ENCODE results near the gene NOC3L.

Gene NOC3L

DNA sequence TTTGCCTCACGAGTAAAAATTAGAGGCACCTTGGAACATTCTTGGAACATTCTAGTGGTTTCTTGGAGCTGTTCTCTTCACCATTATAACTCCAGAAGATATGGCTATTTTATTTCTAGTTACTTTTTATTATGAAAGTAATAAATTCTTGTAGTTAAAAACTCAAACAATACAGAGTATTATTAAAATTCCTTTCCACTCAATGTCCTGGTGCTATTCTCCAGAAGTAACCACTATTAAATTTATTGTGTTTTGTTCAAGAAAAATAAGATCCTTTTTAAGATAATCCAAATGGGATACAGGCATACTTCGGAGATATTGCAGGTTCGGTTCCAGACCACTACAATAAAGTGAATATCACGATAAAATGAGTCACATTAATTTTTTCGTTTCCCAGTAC lies 68.6 kb downstream of the NOC3L start:
- no peak for DNase-seq

DNA sequence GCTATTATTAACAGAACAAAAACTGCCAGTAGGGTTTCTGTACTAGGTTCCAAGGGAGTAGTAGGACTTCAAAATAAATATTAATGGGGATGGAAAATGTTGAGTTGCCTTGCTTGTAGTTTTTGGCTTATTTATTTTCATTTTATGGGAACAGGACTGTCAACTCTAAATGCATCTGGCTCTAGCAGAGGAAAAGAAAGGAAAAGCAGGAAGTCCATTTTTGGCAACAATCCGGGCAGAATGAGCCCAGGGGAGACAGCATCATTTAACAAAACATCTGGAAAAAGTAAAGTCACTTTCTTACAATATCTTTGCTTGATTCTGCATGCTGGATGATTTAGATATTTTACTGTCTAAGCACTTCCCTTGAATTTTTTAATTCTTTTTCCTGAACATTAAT lies 69.4 kb downstream of the NOC3L start:
- DNase-seq, result no peak

DNA sequence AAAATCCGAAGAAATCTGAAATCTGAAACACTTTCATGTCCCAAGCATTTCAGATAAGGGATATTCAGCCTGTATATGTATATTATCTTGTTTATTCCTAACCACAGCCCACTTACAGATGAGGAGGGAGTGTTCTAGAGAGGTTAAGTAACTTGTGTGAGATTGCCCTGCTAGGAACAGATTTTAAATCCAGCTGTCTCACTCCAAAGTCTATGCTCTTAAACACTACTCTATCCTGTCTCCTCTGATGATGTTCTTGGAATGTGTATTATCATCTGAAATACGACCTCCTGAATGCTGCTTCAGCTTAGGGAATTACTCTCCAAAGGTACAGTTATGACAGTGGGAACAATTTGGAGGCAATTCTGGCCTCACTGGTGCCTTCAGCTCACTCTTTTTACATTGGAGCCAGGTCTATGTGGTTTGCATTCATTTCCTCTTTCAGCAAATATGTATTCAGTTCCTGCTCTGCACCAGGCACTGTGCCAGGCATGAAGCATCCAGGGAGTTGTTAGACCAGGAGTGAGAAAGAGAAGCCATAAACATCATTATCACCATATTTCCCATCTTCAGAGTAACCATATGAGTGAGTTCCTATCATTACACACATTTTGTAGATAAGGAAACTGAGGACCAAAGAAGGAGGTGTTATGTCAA lies 70.2 kb downstream of the NOC3L start:
- no peak for DNase-seq

DNA sequence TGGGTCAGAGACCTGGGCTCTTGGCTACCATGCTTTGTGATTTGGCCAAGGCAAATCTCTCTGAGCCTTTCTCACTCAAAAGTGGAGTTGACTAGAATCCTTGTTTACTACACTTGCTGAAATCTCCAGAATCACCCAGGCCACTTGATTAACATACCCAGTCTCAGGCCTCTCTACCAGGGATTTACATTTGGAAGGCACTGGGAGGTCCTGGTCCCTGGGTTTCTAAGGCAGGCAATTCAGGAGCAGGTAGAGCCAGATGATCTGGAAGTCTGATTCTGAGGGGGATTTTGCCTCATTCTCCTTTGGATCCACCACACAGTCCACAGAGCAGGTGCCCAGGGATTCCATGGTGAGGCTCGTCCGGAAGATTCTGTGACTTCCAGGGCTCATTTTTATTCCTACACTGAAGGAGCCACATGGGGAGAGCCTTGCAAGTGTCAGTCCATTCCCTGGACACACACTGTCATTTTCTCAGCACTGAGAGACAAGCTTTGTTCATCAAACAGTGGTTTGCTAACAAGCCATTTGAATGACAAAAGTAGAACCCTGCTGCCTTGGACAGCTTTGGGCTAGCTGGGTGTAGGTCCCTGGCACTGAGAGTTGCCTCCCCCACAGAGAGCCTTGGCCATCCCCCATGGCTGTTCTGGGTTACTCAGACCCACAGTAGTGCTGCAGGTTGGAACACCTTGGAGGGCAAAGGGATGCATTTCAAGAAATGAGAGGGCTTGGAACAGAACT lies 74.2 kb downstream of the NOC3L start:
- no peak for DNase-seq

DNA sequence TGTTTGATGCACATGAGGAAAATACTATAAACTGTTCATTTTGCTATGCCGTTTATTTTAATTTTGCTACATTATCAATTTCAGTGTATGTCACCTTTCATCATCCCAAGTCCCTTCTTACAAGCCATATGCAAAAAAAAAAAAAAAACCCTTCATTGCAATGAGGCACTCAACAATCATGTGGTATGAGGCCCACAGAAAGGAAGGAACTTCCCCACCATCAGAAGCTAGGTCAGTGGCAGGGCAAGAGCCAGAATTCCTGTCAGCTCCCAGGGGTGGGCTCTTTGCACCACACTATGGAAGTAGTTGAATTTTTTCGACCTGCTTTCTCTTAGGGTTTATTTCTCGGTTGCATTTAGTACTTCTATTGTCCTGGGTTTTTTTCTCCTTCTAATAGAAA lies 75.4 kb downstream of the NOC3L start:
- DNase-seq, result no peak

DNA sequence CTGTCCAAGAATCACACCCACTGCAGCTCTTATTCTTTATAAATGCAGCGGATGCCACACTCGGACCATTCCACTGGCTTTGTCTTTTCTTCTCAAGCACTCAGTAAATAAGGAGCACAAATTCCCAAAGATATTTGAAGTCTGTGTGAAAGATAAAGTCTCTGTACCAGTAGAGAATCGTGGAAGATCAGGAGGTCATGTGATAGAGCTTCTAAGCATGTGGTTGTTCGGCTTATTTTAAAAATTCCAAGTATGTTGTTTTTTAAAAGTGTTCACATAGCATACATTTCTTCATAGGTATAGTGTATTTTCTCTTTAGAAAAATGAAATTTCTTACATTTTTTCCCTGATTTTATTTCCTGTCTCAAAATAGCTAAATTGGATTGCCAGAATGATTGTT lies 75.8 kb downstream of the NOC3L start:
- no peak for DNase-seq

DNA sequence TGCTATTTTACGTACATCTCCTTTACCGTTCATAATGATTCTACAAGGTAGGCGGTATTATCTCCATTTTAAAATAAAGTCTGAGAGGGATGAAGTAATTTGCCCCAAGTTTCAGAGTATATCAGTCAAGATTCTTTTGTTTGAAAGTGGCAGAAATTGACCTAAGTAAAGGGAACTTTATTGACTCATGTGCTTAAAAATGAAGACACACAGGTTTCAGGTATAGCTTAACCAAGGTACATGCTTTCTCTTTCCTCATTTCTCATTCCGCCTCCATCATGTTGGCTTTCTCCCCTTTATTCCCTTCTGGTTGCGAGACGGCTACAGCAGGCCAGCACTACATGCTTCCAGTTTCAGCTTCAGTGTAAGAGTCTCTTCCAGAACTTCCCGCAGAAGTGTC lies 77.5 kb downstream of the NOC3L start:
- no peak for DNase-seq
